Measurements from ENCODE around the gene PBX1.

DNA sequence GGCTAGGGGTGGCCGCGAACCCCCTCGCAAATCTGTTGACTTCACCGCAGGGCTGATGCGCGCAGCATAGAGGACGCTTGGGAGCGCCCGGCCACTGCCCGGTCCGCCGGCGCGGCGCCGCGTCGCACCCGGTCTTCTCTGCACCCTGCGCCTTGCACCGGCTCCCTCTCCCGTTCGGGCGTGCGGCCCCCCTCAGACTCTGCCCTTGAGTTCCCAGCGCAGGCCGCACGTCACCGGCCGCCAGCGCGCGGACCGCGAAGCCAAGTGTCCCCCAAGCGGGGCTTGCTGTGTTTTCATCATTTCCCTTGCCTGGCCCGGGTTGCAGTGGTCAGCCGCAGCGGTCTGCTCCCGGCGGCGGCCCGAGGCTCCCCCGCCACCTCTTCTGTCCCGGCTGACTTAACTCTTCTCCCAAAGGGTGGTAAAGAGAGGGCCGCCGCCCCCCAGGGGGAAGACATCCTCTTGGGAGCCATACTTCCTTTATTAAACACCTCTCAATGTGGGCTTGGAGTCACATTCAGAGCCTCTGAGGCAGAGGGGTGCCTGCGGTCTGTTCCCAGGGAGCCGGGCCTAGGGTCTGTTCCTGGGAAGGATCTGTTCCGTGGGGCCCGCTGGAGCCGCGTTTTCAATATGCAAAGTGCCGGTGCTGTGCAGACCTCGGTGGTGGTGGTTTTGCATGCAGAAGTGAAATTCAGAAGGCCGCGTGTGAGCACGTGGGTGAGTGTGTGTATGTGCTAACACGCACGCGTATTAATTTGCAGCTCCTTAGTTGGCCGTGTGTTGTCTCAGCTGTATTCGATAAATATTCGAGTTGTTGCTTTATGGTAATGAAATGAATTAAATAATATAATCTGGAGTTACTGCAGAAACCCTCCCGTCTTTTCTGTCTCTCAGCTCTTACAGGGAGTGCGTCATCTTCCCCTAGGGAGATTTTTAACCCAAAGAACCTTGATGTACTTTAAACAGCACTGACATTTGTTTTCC, 17.6 kb downstream of the PBX1 start:
- TF ChIP-seq, protein P1, sequence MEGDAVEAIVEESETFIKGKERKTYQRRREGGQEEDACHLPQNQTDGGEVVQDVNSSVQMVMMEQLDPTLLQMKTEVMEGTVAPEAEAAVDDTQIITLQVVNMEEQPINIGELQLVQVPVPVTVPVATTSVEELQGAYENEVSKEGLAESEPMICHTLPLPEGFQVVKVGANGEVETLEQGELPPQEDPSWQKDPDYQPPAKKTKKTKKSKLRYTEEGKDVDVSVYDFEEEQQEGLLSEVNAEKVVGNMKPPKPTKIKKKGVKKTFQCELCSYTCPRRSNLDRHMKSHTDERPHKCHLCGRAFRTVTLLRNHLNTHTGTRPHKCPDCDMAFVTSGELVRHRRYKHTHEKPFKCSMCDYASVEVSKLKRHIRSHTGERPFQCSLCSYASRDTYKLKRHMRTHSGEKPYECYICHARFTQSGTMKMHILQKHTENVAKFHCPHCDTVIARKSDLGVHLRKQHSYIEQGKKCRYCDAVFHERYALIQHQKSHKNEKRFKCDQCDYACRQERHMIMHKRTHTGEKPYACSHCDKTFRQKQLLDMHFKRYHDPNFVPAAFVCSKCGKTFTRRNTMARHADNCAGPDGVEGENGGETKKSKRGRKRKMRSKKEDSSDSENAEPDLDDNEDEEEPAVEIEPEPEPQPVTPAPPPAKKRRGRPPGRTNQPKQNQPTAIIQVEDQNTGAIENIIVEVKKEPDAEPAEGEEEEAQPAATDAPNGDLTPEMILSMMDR (IDR thresholded peaks at IDR 0.05; ENCODE audit: low read depth, low read length): no peak
- no peak for TF ChIP-seq EZH2phosphoT487 (IDR thresholded peaks at IDR 0.05; ENCODE audit: low read depth)

Measured in OCI-LY3 (cell line).